LHCN-M2 (cell line): ENCODE measurements around the gene KIAA1958. TPM values are rescaled to one million over a fixed set of nuclear protein-coding genes. Genes with fewer than 3 reads are reported as not detected.
A peak's percentile ranks its signal among the peaks of the same experiment; 100 is the strongest.
"Not testable (repeated sequence)": the region's sequence is repeated elsewhere in the genome, so short reads cannot be mapped to it uniquely, and the experiment has no call there.

ENCODE experiments used
- DNase-seq: peaks from one replicate; pipeline ENCODE4 v3.0.0-alpha.2; 2012; ENCODE audit warnings: low read depth
- total RNA-seq: library from RNA; depleted of rRNA; stranded (reverse); fragments of >200 nt; gene quantifications from 2 replicates; pipeline ENCODE4 v1.2.3, GENCODE V29; 2014

KIAA1958 gene
- total RNA-seq, 1 experiment from 2014 or later, result 1.4 TPM

DNA sequence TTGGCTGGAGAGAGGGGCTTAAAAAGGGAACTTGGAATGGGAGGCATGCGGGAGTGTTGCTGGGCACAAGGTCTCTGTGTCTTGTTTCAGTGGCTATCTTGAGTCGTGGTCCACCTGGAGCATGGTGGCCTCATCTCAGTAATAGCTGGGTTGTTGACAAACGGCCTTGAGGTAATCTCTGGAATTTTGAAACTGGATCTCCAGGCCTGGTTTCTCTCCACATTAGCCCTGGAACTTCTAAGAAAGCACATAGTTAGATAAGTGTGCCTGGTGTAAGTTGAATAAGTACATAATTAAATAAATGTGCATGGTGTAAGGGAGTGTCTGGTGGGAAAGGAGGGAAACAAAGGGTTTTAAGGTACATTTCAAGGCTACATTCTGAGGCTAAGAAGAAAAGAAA, 169.0 kb downstream of the KIAA1958 start:
- DNase-seq, result no peak

DNA sequence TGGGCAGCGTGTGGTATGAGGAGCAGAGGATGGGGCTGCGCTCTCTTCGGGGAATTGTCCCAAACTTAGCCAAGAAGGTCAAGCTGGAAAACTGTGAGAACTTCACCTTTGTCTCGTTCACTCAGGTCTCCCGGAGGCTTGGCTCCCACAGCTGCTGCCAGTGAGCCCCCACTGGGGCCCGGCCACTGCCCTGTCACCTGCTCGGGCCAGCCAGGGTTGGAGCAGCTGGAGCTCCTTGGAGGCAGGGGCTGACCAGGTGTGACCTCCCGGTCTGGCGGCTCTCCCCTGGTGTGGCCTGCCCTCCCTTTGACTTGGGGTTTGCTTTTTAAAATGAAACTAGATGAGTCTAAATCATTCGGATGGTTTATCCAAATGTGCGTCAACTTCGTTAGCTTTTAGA, 173.3 kb downstream of the KIAA1958 start:
- DNase-seq, result no peak

DNA sequence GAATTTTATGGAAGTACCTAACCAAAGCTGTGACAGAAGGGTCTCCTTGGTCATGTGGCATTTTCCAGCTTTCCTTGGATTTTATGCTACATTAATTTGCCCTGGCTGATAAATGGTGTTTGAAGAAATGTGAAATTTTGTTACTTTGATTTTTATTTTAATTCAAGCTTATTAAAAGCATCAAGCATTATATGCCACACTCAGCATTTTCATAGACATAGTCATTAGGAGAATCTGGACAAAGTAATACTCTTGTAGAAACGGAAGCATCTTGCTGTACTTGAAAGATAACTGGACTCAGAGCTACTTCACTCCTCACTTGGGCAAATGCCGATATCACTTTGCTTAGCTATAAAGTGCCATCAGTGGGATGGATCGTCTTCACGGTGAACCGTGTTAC, 177.1 kb downstream of the KIAA1958 start:
- no peak for DNase-seq

DNA sequence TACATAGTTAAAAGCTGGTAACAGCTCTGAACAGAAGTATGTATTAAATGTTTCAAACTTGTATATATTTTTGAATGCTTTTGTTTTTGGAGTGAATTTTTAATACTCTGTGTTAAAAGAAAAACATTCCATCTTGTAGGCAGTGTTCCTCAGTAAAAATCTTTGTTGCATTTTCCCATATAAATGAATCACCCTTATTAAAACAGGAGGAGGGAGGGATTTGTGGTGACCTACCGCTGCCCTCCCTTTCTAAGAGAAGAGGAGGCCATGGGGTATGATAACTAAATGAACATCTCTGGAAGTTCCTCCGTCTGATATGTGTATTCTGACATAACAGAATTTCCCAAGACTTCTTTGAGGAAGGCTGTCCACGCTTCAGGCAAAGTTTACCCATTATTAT, 177.9 kb downstream of the KIAA1958 start:
- no peak for DNase-seq

DNA sequence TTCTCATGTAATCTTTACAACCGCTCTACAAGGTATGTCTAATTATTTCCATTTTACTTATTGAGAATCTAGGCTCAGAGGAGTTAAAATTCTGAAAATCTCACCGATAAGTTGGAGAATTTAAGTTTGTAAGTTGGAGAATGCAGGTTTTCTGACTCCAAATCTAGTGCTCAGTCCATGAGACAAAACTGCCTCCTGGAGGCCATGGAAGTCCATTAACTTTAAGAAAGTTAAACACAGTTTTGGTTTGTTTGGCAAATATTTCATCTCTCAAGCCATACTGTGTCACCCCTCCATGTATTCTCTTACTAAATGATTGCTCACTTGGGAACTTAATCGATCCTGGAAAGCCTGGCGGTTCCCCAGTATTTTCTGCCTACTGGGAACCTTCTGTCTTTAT, 178.7 kb downstream of the KIAA1958 start:
- peak; percentile 9 for DNase-seq

DNA sequence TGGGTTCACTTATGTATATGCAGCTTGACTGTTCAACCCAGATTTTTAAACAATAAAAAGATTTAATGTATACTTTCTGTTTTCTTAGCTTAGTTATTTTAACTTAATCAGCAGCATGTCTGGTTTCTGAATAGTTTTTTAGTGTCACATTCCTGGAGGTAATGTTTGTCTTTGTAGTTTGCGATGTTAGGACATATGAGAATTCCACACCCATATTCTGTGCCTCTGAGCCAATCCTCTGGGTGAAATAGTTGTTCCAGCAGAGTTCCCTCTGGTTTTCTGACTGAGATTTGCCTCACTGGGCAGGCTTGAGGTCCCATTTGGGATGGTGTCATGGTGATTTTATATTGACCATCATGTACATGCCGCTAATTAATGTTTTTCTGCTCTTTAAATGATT, 182.7 kb downstream of the KIAA1958 start:
- DNase-seq, result no peak

DNA sequence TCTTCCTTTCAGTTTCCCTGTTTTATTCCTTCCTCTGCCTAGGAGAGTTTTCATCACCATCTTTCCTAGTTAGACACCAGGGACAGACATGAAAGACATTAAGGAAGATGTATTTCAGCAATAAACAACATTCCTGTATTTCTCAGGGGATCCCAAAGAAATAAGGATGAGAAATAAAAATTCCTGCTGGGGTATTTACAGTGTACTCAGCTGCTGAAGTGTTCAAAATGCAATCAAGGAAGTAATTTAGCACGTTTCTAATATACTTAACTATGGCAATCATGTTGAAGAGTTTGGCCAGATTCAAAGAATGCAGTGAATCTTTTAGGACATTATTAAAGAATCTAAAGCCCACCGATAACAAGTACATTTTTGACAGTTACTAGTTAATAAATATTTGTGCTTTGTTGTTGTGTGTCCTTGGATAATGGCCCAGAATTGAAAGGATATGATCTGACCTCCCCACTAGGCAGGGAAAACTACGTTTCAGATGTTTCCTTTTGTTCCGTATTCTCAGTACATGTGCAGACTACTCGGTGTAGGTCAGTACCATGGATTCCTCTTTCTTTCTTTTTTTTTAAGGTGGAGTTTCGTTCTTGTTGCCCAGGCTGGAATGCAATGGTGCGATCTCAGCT, 184.5 kb downstream of the KIAA1958 start:
- no peak for DNase-seq

DNA sequence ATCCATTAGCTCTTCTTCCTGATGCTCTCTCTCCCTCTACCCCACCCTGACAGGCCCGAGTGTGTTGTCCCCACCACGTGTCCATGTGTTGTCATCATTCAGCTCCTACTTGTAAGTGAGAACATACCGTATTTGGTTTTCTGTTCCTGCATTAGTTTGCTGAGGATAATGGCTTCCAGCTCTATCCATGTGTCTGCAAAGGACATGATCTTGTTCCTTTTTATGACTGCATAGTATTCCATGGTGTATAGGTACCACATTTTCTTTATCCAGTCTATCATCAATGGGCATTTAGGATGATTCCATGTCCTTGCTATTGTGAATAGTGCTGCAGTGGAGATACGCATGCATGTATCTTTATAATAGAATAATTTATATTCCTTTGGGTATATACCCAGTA, 186.6 kb downstream of the KIAA1958 start:
- DNase-seq, result not testable (repeated sequence)

DNA sequence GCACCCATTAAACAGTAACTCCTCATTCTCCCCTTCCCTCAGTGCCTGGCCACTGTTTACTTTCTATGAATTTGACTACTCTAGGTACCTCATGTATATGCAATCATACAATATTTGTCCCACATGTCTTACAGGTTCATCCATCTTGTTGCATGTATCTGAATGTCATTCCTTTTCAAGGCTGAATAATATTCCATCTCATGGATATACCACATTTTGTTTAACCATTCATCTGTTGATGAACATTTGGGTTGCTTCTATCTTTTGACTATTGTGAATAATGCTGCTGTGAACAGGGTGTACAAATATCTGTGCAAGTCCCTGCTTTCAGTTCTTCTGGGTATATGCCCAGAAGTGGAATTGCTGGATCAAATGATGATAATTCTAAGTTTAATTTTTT, 190.4 kb downstream of the KIAA1958 start:
- DNase-seq, result no peak

DNA sequence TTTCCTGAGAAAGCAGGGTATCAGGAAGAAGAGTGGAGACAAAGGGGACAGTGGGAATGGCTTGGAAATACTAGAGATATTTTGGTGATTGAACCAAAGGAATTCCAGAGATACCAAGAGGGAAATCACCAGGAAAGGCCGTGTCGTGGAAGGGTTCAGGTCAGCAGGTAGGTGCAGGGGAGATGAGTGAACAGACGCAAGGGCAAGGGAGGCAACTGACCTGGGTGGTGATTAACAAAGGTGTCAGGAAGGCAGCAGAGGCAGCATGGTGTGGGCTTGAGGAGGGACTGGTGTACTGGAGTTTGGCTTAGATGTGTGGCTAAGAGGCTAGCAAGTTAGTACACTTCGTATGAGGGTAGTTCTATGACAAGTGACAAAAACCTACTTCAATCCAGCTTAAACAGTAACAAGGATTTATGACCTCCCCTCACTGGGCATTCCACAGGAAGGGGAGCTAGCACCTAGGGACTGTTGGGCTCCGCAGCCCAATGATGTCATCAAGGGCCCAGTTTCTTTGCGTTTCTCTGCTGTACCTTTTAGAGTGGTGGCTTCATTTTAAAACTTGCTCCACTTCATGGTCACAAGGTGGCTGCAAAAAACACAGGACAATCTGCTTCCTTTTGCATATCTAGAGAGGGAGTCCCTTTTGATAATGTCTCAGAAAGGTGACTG, 194.2 kb downstream of the KIAA1958 start:
- no peak for DNase-seq

DNA sequence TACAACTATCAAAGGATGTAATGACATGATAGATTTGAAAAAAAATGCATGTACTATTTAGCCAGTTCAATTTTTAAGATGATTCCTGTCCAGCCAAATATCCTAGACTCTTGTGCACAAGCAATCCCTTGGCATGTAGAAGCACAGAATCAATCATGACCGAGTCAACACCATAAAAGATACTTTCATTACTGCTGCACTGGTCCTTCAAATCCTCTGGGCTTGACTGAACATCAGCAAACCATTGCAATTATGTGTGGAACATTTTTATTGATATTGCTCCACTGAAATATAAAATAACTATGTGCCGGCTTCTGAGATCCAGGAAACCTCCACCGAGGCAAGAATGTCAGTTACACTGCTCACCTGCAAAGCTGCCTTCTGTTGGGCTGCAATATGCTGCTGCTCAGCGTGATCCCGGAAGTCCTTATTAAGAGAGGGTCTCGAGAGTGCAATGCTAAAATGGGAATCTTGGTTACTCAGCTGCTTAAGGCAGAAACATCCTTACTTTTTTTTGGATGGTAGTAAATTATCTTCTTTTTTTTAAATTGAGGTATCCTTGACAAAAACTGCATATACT, 202.6 kb downstream of the KIAA1958 start:
- DNase-seq, result no peak

DNA sequence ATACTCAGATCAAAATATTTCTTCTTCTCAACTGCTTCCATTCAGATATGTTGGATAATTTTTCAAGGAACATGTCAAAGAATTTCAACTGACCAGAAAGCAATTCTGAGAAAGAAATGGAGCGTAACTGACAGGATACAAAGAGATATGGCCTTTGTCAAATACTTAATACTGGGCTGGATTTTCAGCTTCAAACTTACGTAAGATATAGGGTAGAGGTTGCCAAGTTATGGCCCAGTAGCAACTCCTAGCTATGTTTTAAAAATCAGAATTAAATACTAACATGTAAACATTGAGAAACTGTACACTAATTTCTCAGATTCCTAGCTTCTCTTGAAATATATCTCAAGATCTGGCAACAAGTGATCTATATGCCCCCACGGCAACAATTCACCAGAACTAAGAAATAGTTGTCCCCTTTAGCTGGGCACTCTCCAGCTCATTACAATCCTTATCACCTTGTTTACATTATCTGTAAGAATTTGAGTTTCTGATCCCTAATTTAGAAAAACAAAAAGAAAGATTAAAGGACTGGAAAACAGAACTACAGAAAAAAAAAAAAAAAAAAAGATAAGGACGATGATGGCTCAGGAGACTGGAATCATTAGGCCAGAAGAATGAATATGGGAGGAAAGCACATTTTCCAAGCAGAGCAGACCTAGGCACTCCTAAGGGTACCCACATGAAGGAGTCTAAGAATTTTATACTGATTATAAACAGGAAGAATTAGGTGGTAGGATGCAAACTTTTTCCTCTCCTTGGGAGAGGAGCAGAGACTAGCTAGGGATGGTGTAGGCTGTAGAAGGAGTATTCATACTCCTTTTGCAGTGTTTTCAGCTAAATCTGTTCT, 208.3 kb downstream of the KIAA1958 start:
- DNase-seq, result no peak

DNA sequence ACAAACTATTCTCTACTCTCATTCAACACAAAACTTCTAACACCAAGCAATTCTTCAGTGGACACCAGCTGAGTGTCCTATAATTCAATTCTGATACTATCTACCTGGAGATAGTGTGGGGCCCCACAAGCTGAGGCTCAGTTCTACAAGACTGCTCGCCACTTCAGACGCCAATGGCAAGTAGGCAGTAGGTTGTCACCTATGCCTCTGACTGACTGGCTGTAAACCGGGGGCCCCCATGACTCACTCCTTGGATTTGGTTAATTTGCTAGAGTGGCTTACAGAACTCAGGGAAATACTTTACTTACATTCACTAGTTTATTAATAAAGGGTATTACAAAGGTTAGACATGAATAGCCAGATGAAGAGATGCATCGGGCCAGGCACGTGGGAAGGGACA, 209.8 kb downstream of the KIAA1958 start:
- no peak for DNase-seq

DNA sequence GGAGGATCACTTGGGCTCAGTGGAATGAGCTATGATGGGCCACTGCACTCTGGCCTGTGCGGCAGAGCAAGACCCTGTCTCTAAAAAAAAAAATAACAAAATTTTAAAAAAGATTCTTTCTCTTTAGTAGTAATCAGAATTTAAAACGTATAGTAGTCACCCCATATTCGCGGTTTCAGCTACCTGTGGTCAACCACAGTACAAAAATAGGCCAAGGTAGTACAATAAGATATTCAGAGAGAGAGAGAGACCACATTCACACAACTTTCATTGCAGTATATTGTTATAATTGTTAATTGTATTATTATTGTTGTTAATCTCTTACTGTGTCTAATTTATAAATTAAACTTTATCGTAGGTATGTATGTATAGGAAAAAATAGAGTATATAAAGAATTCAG, 212.6 kb downstream of the KIAA1958 start:
- DNase-seq, result no peak

DNA sequence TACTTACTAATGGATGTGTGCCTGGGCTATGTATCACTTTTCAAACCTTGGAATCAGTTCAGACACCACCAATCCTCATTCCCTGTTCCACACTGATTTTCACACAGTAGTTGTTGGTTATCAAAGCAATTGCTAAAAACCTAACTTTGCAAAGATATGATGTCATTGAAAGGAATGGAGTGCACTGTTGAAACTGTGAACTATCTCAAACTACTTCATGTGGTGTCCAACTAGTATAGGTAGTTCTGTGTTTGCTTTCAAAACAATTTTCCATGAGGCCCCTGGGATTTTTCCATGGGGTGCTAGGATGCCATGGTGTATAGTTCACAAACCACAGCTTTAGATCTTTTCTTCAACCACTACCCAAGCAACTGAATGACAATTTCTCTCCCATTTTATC, 213.5 kb downstream of the KIAA1958 start:
- no peak for DNase-seq

DNA sequence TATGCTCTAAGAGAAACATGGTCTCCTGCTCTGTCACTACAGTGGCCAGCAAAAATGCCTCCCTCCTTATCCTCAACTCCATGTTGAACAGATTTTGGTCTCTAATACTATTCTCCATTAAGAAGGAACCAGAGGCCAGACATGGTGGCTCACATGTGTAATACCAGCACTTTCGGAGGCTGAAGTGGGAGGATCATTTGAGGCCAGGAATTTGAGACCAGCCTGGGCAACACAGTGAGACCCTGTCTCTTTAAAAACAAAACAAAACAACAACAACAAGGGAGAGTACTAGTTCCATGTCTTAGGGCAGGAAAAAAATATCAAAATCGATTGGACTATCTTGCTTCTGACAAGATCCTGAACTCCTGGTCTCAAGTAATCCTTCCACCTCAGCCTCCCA, 216.7 kb downstream of the KIAA1958 start:
- no peak for DNase-seq

DNA sequence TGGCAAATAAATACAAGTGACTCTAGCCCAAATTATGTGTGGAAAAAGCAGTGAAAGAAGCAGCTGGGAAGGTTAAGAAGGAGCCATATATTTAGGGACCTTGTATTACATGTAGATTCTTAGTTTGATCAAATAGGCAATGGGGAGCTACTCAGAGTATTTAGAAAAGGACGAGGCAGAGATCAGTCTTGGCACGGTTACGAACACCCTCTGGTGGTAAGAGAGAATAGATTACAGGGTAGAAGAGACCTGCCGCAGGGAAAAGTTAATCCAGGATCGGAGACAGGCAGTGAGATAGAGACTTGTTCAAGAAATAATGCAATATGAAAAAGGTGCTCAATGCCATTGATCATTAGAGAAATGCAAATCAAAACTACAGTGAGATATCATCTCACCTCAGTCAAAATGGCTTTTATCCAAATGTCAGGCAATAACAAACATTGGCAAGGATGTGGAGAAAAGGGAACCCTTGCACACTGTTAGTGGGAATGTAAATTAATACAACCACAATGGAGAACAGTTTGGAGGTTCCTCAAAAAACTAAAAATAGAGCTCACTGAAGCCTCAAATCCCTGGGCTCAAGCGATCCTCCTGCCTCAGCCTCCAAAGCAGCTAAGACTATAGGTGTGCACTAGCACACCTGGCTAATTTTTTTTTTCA, 219.3 kb downstream of the KIAA1958 start:
- peak; percentile 14 for DNase-seq

DNA sequence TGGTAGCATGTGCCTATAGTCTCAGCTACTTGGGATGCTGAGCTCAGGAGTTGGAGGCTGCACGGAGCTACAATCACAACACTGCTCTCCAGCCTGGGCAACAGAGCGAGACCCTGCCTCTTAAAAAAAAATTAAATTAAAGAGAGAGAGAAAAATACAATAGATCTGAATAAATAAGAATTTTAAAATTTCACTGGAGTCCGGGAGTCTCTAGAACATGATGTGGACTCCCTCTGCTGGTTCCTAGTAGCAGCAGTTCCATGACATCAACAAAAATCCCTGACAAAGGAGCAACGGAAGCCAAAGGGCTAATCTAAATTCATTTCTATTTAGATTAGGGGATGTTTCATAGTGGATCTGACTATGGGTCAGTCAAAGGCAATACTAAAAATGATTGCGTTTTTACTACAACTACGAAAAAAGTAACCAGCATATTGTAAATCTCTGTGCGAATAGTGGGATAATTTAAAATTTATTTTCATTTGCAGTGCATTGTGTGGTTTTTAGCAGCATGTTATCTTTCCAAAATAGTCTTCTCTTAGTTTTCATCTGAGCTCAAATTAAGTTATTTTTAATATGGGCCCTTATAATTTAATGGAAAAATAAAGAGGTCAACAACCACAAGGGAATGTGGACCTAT, 224.5 kb downstream of the KIAA1958 start:
- DNase-seq, result peak; percentile 22

DNA sequence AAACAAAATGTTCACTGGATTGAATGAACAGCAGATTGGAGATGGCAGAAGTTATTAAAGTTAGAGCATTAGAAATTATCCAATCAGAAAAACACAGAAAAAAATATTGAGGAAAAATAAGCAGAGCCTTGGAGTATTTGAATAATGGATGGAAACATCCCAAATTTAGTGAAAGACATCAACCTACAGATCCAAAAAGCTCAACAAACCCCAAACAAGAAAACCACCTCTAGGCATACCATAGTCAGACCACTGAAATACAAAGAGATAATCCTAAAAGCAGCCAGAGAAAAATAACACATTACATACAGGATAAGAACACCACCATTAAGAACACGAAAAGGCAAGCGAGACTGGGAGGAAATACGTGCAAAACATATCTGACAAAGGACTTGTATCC, 226.1 kb downstream of the KIAA1958 start:
- DNase-seq, result no peak

DNA sequence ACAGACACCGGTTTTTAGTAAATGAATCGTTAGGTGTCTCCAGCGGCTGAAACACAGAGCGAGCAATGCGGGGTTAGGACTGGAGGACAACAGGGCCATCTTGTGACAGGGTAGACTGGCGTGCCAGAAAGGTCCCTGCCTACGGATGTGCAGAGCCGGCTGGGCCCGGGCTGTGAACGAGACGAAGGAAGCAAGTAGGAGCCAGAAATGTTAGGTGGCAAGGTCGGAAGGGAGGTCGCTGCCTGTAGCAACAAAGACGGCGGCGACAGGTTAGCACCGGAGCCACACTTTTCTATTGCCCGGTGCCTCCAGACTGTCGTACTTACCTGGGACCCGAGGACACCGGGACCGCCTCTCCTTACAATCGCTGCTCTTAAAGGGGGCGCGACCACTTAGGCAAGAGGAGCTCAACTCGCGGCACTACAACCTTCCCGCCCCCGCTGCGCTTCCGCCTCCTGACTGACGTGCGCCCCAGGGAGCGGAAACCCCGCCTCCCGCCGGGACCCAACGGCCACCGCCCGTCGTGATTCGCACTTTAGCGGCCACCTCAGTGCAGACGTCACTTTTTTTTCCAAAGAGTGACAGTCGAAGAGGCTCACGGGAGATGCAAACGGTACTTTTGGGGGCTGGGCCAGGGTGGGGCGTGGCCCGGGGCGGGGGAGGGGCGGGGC, 231.2 kb downstream of the KIAA1958 start, which contains the start of gene INIP:
INIP (minus strand) TSS at position 457 of the 671 bp plus-strand sequence. CDS start 1,632 bp downstream, outside the sequence.
- peak; percentile 96 for DNase-seq
